COLO829 (cell line): Measurements from ENCODE around the gene ATG2B.
"Not testable (repeated sequence)": the region's sequence is repeated elsewhere in the genome, so short reads cannot be mapped to it uniquely, and the experiment has no call there.

Experiments used
- DNase-seq: peaks from one replicate; pipeline ENCODE4 v3.0.0; 2012; ENCODE audit warnings: low spot score

Gene ATG2B

DNA sequence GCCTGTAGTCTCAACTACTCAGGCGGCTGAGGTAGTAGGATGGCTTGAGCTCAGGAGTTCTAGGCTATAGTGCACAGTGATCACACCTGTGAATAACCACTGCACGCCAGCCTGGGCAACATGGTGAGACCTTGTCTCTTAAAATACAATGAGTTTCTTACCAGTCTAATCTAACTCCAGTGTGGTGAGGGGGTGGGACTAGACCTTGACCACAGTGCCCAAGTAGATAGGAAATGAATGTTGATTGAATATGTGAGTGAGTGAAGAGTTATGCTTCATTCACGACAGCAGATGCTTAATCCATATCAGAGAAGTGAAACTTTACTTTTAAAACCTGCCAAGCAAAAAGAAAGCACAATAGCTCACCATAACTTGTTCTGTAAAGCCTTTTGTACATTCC lies 17.6 kb upstream of the ATG2B start:
- no peak for DNase-seq

DNA sequence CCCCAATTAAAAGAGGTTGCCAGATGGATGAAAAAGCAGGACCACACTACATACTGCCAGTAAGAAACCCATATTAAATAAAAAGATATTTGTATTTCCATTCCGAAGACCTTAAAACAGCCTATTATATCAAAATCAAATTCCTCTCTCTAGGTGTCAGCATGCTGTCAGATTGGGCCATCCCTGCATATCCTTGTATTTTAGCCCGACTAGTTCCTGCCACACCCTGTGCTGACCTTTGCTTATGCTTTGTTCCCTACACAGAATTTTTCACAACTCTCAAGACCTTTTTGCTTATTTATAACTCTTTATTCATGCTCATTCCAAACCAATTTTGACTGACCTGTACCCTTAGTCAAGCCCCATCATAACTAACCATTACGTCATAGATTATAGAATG lies 13.0 kb upstream of the ATG2B start:
- no peak for DNase-seq

DNA sequence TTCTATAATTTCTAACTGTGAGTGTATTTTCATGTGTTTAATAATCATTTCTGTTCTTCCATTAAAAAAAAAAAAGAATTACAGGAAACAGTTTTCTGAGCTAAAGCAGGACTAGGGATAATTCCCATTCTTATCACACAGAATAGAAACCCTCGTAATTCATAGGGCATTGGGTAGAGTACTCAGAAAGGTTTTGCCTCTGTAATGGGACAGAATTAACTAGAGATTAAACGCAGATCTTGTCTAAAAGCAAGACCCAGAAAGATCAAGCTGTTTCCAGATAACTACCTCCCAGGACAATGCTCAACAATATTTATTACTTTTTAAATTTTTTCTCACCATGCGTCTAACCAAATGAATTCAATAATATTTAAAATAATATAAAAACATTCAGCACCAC lies 10.4 kb upstream of the ATG2B start:
- no peak for DNase-seq

DNA sequence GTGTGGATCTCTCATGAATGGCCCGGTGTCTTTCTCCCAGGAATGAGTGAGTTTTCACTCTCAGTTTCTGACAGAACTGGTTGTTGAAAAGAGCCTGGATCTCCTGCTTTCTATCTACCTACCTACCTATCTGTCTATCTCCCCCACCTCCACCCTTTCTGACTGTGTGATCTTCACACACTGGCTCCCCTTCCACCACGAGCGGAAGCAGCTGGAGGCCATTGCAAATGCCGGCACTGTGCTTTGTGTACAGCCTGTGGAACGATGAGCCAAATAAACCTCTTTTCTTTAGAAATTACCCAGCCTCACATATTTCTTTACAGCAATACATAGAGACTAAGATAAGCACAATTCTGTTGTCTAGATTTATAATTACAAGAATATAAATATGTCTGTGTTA lies 7.4 kb upstream of the ATG2B start:
- DNase-seq = no peak

DNA sequence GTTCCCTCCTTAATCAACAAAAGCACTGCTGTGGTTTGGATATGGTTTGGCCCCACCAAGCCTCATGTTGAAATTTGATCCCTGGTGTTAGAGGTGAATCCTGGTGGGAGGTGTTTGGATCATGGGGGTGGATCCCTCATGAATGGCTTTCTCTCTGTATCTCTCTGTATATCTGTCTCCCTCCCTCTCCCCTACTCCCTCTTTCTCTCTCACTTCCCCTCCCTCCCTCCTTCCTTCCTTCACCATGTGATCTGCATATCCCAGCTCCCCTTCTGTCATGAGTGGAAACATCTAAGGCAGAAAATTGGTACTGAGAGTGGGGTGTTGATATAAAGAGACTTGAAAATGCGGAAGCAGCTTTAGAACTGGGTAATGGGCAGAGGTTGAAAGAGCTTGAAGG lies 5.4 kb upstream of the ATG2B start:
- no peak for DNase-seq

DNA sequence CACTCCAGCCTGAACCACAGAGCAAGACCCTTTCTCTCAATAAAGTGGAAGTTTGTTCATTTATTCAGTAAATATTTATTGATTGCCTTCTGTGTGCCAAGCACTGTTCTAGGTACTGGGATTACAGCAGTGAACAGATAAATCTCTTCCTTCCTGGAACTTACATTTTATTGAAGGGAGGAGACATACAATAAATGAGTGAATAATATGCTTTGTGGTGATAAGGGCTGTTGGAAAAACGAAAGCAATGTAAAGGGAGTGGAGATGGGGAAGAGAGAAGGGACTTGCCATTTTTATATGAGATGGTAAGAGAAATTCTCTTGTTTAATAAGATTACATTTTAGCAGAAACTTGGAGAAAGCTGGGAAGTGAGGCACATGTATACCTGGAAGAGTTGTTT lies 1.8 kb upstream of the ATG2B start:
- DNase-seq = no peak

DNA sequence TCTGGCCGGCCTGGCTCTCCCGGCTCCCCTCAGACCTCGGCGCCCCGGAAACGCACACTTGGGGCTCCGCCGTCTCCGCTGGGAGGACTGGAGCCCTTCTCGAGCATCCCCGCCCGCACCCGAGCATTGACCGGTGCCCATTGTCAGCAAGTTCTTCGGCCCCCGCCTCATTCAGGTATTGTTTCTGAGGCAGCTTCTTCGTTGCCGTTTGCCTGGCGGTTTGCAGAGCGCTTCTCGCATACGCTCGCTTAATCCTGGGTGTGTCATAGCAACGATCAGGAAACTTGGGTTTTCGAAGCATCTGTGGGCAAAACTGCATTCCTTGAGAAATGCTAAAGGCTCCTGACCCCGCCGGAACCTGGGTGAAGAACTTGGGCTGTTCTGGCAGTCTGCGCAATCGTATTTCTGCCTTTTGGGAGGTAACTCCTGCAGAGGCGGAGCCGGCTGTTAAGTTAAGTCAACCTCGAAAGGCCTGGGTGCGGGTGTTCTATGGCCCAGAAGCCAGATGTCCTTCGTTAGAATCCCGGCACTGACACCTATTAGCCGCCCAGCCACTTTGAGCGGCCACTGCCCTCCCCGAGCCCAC lies 703 bp upstream of the ATG2B start:
- DNase-seq = no peak

DNA sequence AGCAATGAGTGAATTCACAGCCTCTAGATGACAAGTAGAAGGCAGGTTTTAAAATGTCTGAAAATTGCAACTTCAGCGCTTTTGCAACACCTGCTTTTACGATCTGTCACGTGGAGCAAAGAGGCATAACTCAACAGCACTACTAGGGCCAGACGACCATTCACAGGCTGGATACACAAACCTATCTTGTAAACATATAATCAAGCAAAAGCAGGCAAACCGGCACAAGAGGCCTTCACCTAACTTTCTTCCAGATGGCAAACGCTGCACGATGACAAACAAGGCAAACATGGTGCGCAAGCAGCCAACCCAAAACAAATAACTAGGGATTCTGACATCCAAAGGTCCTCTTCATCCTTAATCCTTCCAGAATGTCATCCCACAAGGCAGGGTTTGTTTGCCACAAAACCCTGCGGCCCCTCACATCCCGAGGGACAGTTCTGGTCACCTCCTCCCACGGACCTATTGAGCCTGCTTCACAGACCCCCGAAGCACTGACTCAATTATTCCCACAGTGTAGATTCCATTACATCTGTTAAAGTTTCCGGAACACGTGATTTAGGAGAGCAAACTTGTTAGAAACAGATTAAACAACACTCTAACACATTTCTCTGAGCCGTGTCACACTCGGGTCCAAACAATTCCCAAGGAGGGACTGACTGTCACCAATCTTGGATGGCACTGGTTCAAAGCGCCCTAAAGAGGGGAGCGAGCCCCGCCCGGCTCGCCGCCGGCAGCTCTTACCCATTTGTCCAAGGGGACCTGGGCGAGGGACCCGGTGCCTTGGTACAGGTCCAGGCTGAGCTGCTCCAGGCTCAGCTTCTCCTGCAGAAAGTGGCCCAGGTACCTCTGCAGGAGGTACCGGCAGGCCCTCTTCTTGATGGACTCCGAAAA lies 823 bp downstream of the ATG2B start:
- peak; percentile 40 for DNase-seq

DNA sequence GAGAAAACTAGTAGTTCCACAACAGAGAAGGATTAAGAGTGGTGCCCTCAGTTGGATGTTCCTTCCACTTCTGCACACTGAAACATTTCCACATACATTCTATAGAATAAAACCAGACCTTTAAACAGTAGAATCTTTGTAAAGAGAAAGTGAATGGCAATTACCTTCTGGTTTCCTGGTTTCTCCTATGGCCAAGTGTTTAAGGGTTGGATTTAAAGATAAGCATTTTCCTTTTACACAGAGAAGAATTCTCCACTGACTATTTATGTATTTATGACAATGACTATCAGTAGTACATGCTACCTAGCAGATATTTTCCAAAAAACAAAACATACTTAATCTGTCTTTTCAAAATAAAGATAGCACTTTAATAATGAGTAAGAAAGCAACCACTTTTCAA lies 3.2 kb downstream of the ATG2B start:
- no peak for DNase-seq

DNA sequence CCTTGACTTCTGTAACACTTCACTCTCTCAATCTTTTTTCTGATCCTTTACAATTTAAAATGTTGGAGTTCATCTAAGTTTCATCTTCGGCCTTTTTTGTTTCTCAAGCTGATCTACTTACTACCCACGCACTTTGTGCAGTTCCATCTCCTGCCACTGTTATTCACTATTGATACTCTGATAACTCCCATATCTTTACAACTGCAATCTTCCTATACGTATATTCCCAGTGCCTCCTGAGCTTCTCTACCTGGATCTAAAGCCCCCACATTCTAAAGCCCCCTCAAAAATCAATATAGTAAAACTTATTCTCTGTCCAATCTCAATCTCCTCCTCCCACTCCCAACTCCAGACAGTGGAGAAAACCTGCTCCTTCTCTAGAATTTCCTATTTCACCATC lies 5.9 kb downstream of the ATG2B start:
- DNase-seq = no peak

DNA sequence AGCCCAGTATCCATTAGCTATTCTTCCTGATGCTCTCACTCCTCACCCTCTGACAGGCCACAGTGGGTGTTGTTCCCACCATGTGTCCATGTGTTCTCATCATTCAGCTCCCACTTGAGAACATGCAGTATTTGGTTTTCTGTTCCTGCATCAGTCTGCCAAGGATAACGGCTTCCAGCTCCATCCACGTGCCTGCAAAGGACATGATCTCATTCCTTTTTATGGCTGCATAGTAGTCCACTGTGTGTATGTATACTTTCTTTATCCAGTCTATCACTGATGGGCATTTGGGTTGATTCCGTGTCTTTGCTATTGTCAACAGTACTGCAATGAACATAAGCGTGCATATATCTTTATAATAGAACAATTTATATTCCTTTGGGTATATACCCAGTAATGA lies 8.9 kb downstream of the ATG2B start:
- no peak for DNase-seq

DNA sequence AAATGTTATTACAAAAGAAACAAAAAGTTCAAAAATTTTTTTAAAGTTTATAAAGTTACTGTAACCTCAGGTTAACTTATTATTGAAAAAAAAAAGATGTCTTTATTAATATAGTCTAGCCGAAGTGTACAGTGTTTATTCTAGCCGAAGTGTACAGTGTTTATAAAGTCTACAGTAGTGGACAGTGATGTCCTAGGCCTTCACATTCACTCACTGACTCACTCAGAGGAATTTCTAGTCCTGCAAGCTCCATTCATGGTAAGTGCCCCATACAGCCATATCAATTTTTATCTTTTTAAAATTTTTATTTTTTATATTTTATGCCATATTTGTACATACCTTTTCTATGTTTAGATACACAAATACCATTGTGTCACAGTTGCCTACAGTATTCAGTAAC lies 10.4 kb downstream of the ATG2B start:
- no peak for DNase-seq

DNA sequence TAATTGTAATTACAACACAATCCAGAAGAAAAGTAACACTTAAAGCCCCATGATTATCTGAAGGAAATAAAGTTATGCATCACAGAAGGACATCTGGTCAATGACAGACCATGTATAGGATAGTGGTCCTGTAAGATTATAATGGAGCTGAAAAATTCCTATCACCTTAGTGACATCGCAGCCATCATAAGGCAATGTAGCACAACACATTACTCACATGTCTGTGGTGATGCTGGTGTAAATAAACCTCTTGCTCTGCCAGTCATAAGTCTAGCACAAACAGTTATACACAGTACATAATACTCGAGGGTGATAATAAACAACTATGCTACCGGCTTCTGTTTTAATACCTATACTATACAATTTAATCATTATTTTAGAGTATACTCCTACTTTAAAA lies 11.2 kb downstream of the ATG2B start:
- no peak for DNase-seq

DNA sequence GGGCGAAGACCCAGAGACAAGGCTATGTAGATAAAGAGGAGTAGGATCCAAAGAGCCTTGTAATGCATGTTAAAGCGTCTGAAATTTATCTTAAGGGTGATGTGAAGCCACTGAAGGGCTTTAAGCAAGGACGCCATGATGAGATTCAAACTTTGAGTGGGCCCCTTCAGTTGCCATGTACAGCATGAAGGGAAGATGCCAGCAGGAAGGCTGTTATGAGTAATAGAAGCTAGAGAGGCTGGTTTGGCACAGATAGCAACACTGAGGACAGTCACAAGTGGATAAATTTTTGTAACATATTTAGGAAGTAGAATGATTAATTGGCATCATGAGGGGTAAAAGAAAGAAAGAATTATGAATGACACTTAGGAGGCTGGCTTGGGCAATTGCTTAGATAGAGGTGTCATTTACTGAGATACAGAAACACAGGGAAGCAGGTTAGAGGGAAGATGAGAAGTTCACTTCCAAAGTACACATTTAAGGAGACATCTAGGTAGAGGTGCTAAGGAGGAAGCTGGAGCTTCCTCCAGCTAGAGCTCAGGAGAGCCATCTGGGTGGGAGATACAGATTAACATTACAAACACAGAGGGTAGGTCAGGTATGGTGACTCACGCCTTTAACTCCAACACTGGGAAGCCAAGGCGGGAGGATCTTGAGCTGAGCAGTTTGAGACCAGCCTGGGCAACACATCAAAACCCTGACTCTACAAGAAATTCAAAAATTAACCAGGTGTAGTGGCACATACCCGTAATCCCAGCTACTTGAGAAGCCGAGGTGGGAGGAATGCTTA lies 13.7 kb downstream of the ATG2B start:
- no peak for DNase-seq

DNA sequence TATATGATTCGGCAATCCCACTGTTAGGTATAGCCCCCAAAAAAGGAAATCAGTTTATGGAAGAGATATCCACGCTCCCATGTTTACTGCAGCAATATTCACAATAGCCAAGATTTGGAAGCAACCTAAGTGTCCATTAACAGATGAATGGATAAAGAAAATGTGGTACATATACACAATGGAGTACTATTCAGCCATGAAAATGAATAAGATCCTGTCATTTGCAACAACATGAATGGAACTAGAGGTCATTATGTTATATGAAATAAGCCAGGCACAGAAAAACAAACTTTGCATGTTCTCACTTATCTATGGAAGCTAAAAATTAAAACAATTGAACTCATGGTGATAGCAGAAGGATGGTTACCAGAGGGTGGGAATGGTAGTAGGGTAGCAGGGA lies 15.2 kb downstream of the ATG2B start:
- DNase-seq = not testable (repeated sequence)

DNA sequence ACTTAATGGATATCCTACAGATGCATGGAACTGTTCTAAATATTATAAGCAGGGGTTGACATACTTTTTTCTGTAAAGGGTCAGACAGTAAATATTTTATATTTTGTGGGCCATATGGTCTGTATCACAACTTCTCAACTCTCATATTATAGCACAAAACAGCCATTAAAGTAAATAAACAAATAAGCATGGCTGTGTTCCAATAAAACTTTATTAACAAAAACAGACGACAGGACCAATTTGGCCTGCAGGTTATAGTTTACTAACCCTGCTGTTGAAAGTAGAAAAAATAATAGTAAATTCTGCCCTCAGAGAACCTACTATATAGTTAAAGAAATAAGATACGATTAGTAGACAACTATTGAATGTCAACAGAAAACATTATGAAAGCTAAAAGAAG lies 17.5 kb downstream of the ATG2B start:
- no peak for DNase-seq

DNA sequence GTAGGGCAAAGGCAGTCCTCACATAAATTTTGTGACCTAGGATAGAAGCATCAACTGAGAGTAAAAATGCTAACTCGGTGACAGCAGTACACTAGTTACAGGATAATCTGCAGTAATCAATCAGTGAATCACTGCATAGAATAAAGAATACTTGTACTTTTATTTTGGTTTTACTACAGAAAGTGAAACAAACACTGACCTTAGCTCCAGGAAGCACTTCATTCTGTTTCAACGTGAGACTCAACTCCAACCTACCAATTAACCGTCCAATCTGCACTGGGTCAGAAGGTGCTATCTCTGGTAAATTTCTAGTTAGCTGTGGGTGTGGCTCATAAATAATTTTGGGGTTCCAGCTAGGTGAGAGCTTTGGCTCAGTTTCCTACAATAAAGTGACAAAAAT lies 21.8 kb downstream of the ATG2B start:
- DNase-seq = no peak

DNA sequence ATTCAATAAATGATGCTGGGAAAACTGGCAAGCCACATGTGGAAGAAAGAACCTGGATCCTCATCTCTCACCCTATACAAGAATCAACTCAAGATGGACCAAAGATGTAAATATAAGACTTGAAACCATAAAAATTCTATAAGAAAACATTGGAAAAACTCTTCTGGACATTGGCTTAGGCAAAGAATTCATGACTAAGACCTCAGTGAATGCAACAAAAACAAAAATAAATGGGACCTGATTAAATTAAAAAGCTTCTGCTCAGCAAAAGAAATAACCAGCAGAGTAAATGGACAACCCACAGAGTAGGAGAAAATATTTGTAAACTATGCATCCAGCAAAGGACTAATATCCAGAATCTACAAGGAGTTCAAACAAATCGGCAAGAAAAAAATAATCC lies 24.6 kb downstream of the ATG2B start:
- DNase-seq = no peak

DNA sequence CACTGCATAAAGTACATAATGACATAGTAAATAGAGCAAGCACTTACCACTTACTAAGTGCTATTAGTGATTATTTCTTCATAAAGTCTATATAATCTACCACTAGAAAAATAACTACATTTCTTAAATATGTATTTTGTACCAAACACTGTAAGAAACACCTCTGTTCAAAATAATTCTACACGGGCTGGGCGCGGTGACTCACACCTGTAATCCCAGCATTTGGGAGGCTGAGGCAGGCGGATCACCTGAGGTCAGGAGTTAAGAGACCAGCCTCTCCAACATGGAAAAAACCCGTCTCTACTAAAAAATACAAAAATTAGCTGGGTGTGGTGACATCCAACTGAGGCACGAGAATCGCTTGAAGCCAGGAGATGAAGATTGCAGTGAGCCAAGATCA lies 38.9 kb downstream of the ATG2B start:
- no peak for DNase-seq

DNA sequence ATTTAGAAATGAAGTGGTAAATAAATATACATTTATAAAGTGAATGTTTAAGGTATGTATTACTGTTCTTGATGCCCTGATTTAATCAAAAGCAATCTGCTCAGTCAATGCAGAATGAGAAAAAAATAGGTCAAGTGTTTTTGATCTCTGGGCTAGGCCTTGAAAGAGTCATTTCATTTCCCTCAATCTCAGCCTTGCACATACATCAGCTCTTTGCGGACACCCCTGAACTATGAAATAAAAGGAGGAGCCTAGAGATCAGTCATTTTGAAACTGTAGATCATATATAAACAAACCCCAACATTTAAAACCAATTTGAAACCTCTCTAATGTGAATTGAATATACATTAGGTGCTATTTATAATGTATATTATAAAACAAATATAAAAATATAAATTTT lies 42.5 kb downstream of the ATG2B start:
- no peak for DNase-seq

DNA sequence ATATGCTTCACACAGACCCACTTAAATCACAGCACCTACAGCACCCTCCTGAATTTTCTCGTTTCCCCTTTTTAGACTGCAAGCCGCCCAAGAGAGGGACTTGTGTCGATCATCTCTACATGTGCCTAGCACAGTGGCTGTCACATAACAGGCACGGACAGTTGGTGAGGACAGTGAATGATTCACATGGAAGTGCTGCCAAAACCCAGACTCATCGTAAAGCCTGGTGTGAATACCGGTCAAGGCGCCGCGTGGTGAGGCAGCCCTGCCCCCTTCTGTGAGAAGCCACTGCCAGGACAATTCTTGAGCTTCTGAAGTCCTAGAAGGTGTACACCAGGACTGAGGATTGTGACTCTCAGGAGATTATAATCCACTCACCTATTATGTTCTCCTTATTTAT lies 44.3 kb downstream of the ATG2B start:
- no peak for DNase-seq

DNA sequence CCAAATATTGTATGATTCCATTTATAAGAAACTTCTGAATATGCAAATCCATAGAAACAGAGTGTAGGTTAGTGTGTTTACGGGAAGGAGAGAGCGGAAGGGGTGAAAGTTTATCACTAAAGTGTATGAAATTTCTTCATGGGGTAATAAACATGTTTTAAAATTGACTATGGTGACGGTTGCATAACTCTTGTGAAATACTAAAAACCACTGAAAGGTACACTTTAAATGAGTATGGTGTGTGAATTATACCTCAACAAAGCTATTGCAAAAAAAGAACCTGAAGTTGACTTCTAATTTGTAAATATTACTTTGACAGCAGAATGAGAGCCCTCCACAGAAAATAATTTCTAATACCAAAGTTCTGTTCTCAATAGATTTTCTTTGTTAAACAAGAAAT lies 47.1 kb downstream of the ATG2B start:
- DNase-seq = no peak

DNA sequence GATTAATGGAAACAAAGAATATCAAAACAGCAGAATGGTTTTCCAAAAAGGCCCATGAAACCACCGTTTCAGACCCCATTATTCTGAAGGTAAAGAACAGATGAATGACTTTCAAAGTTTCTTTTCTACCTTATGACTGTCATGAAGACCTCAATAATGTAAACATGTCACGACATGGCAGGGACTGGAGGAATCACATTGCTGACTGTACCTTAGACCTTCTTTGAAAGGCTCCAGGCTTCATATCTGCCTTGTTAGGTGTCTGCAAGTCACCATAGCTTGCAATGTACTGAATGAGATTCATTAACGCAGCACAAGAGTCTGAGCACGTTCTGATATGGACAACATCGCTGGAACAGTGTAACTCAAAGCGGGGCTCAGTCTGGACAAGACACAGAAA lies 52.2 kb downstream of the ATG2B start:
- DNase-seq = no peak
